MCF 10A (cell line): ENCODE measurements around the gene PARD3B. TPM values are rescaled to one million over a fixed set of nuclear protein-coding genes. Genes with fewer than 3 reads are reported as not detected.

Experiments
- BruUV-seq: library from RNA; stranded (reverse); fragments of 400-500 nt; replicated peaks from 2 replicates; lab custom pipeline; 2021; lab: Mats Ljungman, UMichigan
- CTCF ChIA-PET: fragments of 300-600 bp; sonication (Branson Sonifier 250); formaldehyde crosslinking; extraction: SDS; loops from one replicate; lab custom pipeline; 2021; ENCODE audit warnings: antibody characterized with exemption, inconsistent platforms; lab: Yijun Ruan, JAX
- POLR2A ChIA-PET: fragments of 300-600, 350-650 bp; sonication (Branson Sonifier 250); formaldehyde crosslinking; extraction: SDS; loops from one replicate; lab custom pipeline; 2020; ENCODE audit warnings: antibody characterized with exemption, inconsistent platforms; lab: Yijun Ruan, JAX
- DNase-seq: peaks from one replicate; pipeline ENCODE4 v3.0.0-alpha.2; 2018; ENCODE audit not compliant: unreplicated experiment
- H3K27ac Mint-ChIP-seq: one replicate; pipeline ENCODE4 v1.8.0; 2022; ENCODE audit warnings: mild to moderate bottlenecking, low read depth, mixed read lengths; ENCODE audit not compliant: unreplicated experiment
- H3K27me3 Mint-ChIP-seq: one replicate; pipeline ENCODE4 v1.8.0; 2022; ENCODE audit warnings: mixed read lengths; ENCODE audit not compliant: insufficient read depth, unreplicated experiment
- H3K36me3 Mint-ChIP-seq: one replicate; pipeline ENCODE4 v1.8.0; 2022; ENCODE audit warnings: mild to moderate bottlenecking, moderate library complexity, mixed read lengths; ENCODE audit not compliant: insufficient read depth, unreplicated experiment
- H3K4me1 Mint-ChIP-seq: one replicate; pipeline ENCODE4 v1.8.0; 2022; ENCODE audit warnings: mixed read lengths; ENCODE audit not compliant: insufficient read depth, unreplicated experiment
- H3K4me3 Mint-ChIP-seq: one replicate; pipeline ENCODE4 v1.8.0; 2022; ENCODE audit warnings: mild to moderate bottlenecking, moderate library complexity, mixed read lengths; ENCODE audit not compliant: unreplicated experiment
- H3K9me3 Mint-ChIP-seq: one replicate; pipeline ENCODE4 v1.8.0; 2022; ENCODE audit warnings: mixed read lengths; ENCODE audit not compliant: unreplicated experiment
- CTCF ChIP-seq: fragments of 200-600 bp; IDR thresholded peaks from one replicate; pipeline ENCODE4 v1.8.0; 2022; ENCODE audit warnings: antibody characterized with exemption, mild to moderate bottlenecking; ENCODE audit not compliant: unreplicated experiment
- intact Hi-C: fragments of 100-400 bp; cut with micrococcal nuclease; formaldehyde crosslinking; loops from 2 replicates; pipeline ENCODE4 v1.14.1; 2022
- total RNA-seq: library from RNA; stranded (reverse); gene quantifications from 2 replicates; pipeline ENCODE4 v1.2.3, GENCODE V29; 2022

PARD3B gene
- total RNA-seq, 1 experiment from 2014 or later: 11.6 TPM

GRCh38 chr2:205564346-205565141 is 1019.3 kb downstream of the PARD3B start:
- DNase-seq: no peak
- intact Hi-C loops: no loop called here
- Mint-ChIP-seq H3K4me1 (peaks cover 7% of the 10 kb centered on the region), H3K36me3 (no peaks in the 10 kb centered on the region), H3K27me3 (no peaks in the 10 kb centered on the region), H3K4me3 (no peak overlapping the region), H3K9me3 (no peaks in the 10 kb centered on the region), H3K27ac (no peak overlapping the region)
- no peak for TF ChIP-seq CTCF
- POLR2A ChIA-PET: no interaction called here
- CTCF ChIA-PET: no interaction called here
- no TSS peak for BruUV-seq

DNA sequence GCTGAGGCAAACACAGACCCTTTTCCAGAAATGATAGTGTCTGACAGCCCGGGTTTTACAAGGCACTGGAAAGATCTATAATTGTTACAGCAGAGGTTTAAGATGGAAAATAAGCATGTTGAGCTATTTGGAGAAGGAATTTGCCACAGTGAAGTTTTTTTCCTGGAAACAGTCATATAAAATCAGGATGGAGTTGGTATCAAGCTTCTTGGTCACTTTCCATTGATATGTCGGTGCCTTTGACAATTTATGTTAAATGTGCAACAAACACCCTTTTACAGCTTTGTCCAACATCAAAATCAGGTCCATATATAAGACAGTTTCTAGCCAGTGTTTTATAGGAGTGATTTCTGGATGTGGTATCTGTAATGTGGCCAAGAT is 1019.9 kb downstream of the PARD3B start:
- Mint-ChIP-seq H3K27me3 (no peaks in the 10 kb centered on the region), H3K36me3 (no peaks in the 10 kb centered on the region), H3K4me3 (no peak overlapping the region), H3K27ac (no peak overlapping the region), H3K4me1 (peaks cover 7% of the 10 kb centered on the region), H3K9me3 (no peaks in the 10 kb centered on the region)
- no peak for DNase-seq
- intact Hi-C loops: no loop called here
- CTCF ChIA-PET: no interaction called here
- POLR2A ChIA-PET: no interaction called here
- BruUV-seq: no TSS peak
- TF ChIP-seq CTCF: no peak

DNA sequence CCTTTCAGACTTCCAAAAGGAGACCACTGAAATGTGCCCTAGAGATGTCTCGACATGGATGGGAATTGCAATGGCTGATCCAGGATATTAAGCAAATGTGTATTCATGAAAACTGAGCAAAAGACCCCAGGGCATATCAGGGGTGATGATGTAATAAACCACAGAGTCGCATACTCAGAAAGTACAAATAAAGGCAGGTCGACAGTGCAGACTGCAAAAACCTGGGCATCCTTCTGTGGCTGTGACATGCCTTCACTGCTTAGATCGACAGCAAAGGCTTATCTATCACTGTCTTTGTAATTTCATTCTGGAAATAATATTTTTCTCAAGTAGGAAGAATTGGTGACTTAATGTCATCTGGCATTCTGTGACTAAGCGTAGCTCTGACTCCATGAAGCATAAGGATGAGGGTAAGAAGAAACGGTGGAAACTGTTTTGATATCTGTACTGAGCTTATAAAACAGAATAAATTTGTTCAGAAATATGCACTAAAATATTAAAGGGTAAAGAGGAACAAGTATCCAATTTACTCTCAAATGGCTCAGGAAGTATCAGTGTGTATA is 1021.4 kb downstream of the PARD3B start:
- Mint-ChIP-seq H3K4me3 (no peak overlapping the region), H3K9me3 (no peaks in the 10 kb centered on the region), H3K36me3 (no peaks in the 10 kb centered on the region), H3K27me3 (no peaks in the 10 kb centered on the region), H3K4me1 (peaks cover 7% of the 10 kb centered on the region), H3K27ac (no peak overlapping the region)
- intact Hi-C loops: no loop called here
- ChIA-PET CTCF (no interaction called here), POLR2A (interaction anchor here (0.7 kb wide), 1 partner anchor 9 kb away, joined by 3 read pairs; no protein-coding TSS in a partner anchor)
- TF ChIP-seq CTCF: no peak
- DNase-seq: peak; percentile 13
- no TSS peak for BruUV-seq

DNA sequence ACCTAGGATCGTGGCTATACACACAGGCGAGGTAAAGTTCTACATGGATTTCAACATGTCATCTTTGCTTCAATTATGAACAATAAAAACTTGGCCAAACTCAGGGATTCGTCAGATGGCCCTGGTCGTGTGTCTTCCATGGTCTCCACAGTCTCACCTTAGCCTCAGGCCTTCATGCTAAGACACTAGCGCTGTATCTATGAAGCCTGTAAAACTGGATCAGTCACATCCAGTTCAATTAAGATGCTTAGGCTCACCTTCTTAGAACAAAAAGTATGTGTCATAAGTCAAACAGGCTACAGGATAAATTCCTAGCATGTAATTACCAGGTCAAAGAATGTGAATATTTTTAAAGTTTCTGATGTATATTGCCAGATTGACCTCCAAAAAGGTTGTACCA is 1023.3 kb downstream of the PARD3B start:
- H3K27ac Mint-ChIP-seq: no peak overlapping the region
- DNase-seq: no peak

More for the DNA sequence above, 1023.3 kb downstream of the PARD3B start:
- intact Hi-C loops: no loop called here
- no peaks in the 10 kb centered on the region for H3K27me3 Mint-ChIP-seq
- H3K4me3 Mint-ChIP-seq: no peak overlapping the region
- no peak for TF ChIP-seq CTCF
- CTCF ChIA-PET: interaction anchor here (0.6 to 0.7 kb wide), 2 partner anchors 111 to 1544 kb away, joined by 3 read pairs; no protein-coding TSS in a partner anchor
- POLR2A ChIA-PET: no interaction called here
- BruUV-seq: no TSS peak
- no peaks in the 10 kb centered on the region for H3K9me3 Mint-ChIP-seq
- peaks cover 7% of the 10 kb centered on the region for H3K4me1 Mint-ChIP-seq
- no peaks in the 10 kb centered on the region for H3K36me3 Mint-ChIP-seq
